ENCODE data around the gene ZNF775. TPM values are rescaled to one million over a fixed set of nuclear protein-coding genes. Genes with fewer than 3 reads are reported as not detected.

Gene ZNF775
- total RNA-seq, 2 experiments from 2014 or later, result 4.2 to 4.4 TPM

GRCh38 chr7:150356265-150356897 lies 22.7 kb upstream of the ZNF775 start:
- peaks cover 39% of the 10 kb centered on the region for H3K4me1 Mint-ChIP-seq
- POLR2A ChIA-PET, result no interaction called here
- DNase-seq, result peak; percentile 42

GRCh38 chr7:150357270-150357669 lies 21.9 kb upstream of the ZNF775 start:
- Mint-ChIP-seq H3K9me3 (peaks cover 4% of the 10 kb centered on the region), H3K4me1 (peaks cover 39% of the 10 kb centered on the region), H3K4me3 (no peak overlapping the region), H3K36me3 (ENCODE audit: low read depth) (no peaks in the 10 kb centered on the region), H3K27ac (peak overlapping the region; percentile 89), H3K27me3 (no peaks in the 10 kb centered on the region)
- ChIA-PET CTCF (interaction anchor here (0.7 to 1.3 kb wide), 2 partner anchors 7 to 11 kb away, joined by 3 to 6 read pairs; partner anchors contain the start of gene REPIN1), POLR2A (no interaction called here)
- DNase-seq, result peak; percentile 71

More at GRCh38 chr7:150356265-150356897, 22.7 kb upstream of the ZNF775 start:
- no peak overlapping the region for H3K4me3 Mint-ChIP-seq
- peaks cover 4% of the 10 kb centered on the region for H3K27me3 Mint-ChIP-seq
- no peaks in the 10 kb centered on the region for H3K36me3 Mint-ChIP-seq (ENCODE audit: low read depth)
- peaks cover 4% of the 10 kb centered on the region for H3K9me3 Mint-ChIP-seq
- peak overlapping the region; percentile 61 for H3K27ac Mint-ChIP-seq
- CTCF ChIA-PET, result interaction anchor here (0.6 to 1.7 kb wide), 6 partner anchors 8 to 369 kb away, joined by 3 to 7 read pairs (median 4); no protein-coding TSS in a partner anchor

GRCh38 chr7:150357771-150358427 lies 21.2 kb upstream of the ZNF775 start:
- POLR2A ChIA-PET, result no interaction called here
- peaks cover 39% of the 10 kb centered on the region for H3K4me1 Mint-ChIP-seq
- H3K27ac Mint-ChIP-seq, result peak overlapping the region; percentile 89
- H3K27me3 Mint-ChIP-seq, result no peaks in the 10 kb centered on the region
- CTCF ChIA-PET, result interaction anchor here (0.6 to 1.3 kb wide), 3 partner anchors 10 to 421 kb away, joined by 4 to 6 read pairs (median 5); partner anchors contain the start of gene REPIN1
- no peaks in the 10 kb centered on the region for H3K36me3 Mint-ChIP-seq (ENCODE audit: low read depth)
- H3K4me3 Mint-ChIP-seq, result no peak overlapping the region
- H3K9me3 Mint-ChIP-seq, result peaks cover 4% of the 10 kb centered on the region
- DNase-seq, result no peak

GRCh38 chr7:150358433-150358832 lies 20.7 kb upstream of the ZNF775 start:
- no peak overlapping the region for H3K27ac Mint-ChIP-seq
- peaks cover 41% of the 10 kb centered on the region for H3K4me1 Mint-ChIP-seq
- CTCF ChIA-PET, result interaction anchor here (0.6 to 1.3 kb wide), 3 partner anchors 9 to 420 kb away, joined by 4 to 6 read pairs (median 5); partner anchors contain the start of gene REPIN1
- POLR2A ChIA-PET, result no interaction called here
- no peak overlapping the region for H3K4me3 Mint-ChIP-seq
- no peaks in the 10 kb centered on the region for H3K36me3 Mint-ChIP-seq (ENCODE audit: low read depth)
- DNase-seq, result no peak
- H3K27me3 Mint-ChIP-seq, result no peaks in the 10 kb centered on the region
- H3K9me3 Mint-ChIP-seq, result peaks cover 4% of the 10 kb centered on the region

GRCh38 chr7:150358988-150359621 lies 20.0 kb upstream of the ZNF775 start:
- H3K9me3 Mint-ChIP-seq, result peaks cover 4% of the 10 kb centered on the region
- no peak overlapping the region for H3K4me3 Mint-ChIP-seq
- DNase-seq, result no peak
- ChIA-PET CTCF (interaction anchor here (0.9 kb wide), 1 partner anchor 138 kb away, joined by 4 read pairs; no protein-coding TSS in a partner anchor), POLR2A (no interaction called here)
- H3K27me3 Mint-ChIP-seq, result no peaks in the 10 kb centered on the region
- peaks cover 46% of the 10 kb centered on the region for H3K4me1 Mint-ChIP-seq
- peak overlapping the region; percentile 60 for H3K27ac Mint-ChIP-seq
- H3K36me3 Mint-ChIP-seq (ENCODE audit: low read depth), result no peaks in the 10 kb centered on the region

- peak overlapping the region; percentile 17 for H3K4me3 Mint-ChIP-seq
- H3K27me3 Mint-ChIP-seq, result no peaks in the 10 kb centered on the region
- peak overlapping the region; percentile 83 for H3K27ac Mint-ChIP-seq
- POLR2A ChIA-PET, result no interaction called here
- no peaks in the 10 kb centered on the region for H3K36me3 Mint-ChIP-seq (ENCODE audit: low read depth)
- H3K9me3 Mint-ChIP-seq, result peaks cover 4% of the 10 kb centered on the region
- no peak for DNase-seq
- CTCF ChIA-PET, result no interaction called here
- H3K4me1 Mint-ChIP-seq, result peaks cover 49% of the 10 kb centered on the region
Measured at GRCh38 chr7:150359622-150360362, 19.3 kb upstream of the ZNF775 start.

GRCh38 chr7:150360363-150361058 lies 18.6 kb upstream of the ZNF775 start:
- H3K4me1 Mint-ChIP-seq, result peaks cover 51% of the 10 kb centered on the region

GRCh38 chr7:150361402-150361801 lies 17.7 kb upstream of the ZNF775 start:
- Mint-ChIP-seq H3K9me3 (peaks cover 4% of the 10 kb centered on the region), H3K4me1 (peaks cover 55% of the 10 kb centered on the region), H3K27ac (no peak overlapping the region), H3K36me3 (ENCODE audit: low read depth) (no peaks in the 10 kb centered on the region), H3K4me3 (no peak overlapping the region), H3K27me3 (no peaks in the 10 kb centered on the region)
- ChIA-PET POLR2A (no interaction called here), CTCF (interaction anchor here (1.2 kb wide), 1 partner anchor 396 kb away, joined by 3 read pairs; no protein-coding TSS in a partner anchor)
- DNase-seq, result no peak

More at GRCh38 chr7:150360363-150361058, 18.6 kb upstream of the ZNF775 start:
- Mint-ChIP-seq H3K27ac (peak overlapping the region; percentile 83), H3K9me3 (peaks cover 4% of the 10 kb centered on the region), H3K27me3 (no peaks in the 10 kb centered on the region), H3K4me3 (no peak overlapping the region), H3K36me3 (ENCODE audit: low read depth) (no peaks in the 10 kb centered on the region)
- CTCF ChIA-PET, result interaction anchor here (0.8 kb wide), 2 partner anchors 13 to 51 kb away, joined by 3 to 5 read pairs; no protein-coding TSS in a partner anchor
- no peak for DNase-seq
- POLR2A ChIA-PET, result no interaction called here

GRCh38 chr7:150361807-150362621 lies 17.1 kb upstream of the ZNF775 start:
- Mint-ChIP-seq H3K9me3 (peaks cover 4% of the 10 kb centered on the region), H3K27ac (no peak overlapping the region), H3K36me3 (ENCODE audit: low read depth) (no peaks in the 10 kb centered on the region), H3K4me3 (no peak overlapping the region), H3K4me1 (peaks cover 51% of the 10 kb centered on the region), H3K27me3 (no peaks in the 10 kb centered on the region)
- CTCF ChIA-PET, result interaction anchor here (1.2 to 1.6 kb wide), 3 partner anchors 44 to 395 kb away, joined by 3 to 4 read pairs (median 4); a partner anchor contains a TSS
- DNase-seq, result no peak
- POLR2A ChIA-PET, result no interaction called here

- H3K4me3 Mint-ChIP-seq, result no peak overlapping the region
- H3K9me3 Mint-ChIP-seq, result peaks cover 4% of the 10 kb centered on the region
- no peak overlapping the region for H3K27ac Mint-ChIP-seq
- H3K27me3 Mint-ChIP-seq, result no peaks in the 10 kb centered on the region
- H3K4me1 Mint-ChIP-seq, result peaks cover 47% of the 10 kb centered on the region
- CTCF ChIA-PET, result interaction anchor here (0.8 to 1.6 kb wide), 5 partner anchors 15 to 70 kb away, joined by 3 to 4 read pairs (median 3); a partner anchor contains a TSS
- DNase-seq, result no peak
- H3K36me3 Mint-ChIP-seq (ENCODE audit: low read depth), result no peaks in the 10 kb centered on the region
- POLR2A ChIA-PET, result interaction anchor here (0.6 kb wide), 1 partner anchor 353 kb away, joined by 3 read pairs; the partner anchor contains the start of gene GIMAP1
Measured at GRCh38 chr7:150363370-150363769, 15.8 kb upstream of the ZNF775 start.

- Mint-ChIP-seq H3K9me3 (peaks cover 4% of the 10 kb centered on the region), H3K27me3 (no peaks in the 10 kb centered on the region), H3K36me3 (ENCODE audit: low read depth) (no peaks in the 10 kb centered on the region), H3K4me1 (peaks cover 42% of the 10 kb centered on the region), H3K4me3 (no peak overlapping the region), H3K27ac (no peak overlapping the region)
- no peak for DNase-seq
- CTCF ChIA-PET, result no interaction called here
- POLR2A ChIA-PET, result no interaction called here
Measured at GRCh38 chr7:150363872-150364271, 15.3 kb upstream of the ZNF775 start.

Data from activated CD4-positive, alpha-beta T cell treated with anti-CD3 and anti-CD28 coated beads, Interleukin-2, amount 10 ng/mL, durations not matched to agents 7 days and 5 days (primary cell).